NB4 (cell line): Measurements from ENCODE around the gene DNAJC5.

Experiments used
- DNase-seq: peaks from one replicate; pipeline ENCODE4 v3.0.0; 2010; ENCODE audit warnings: low read depth
- H3K4me3 ChIP-seq: one replicate; pipeline ENCODE4 v1.5.1; 2011; ENCODE audit warnings: mild to moderate bottlenecking, low read depth, low read length, moderate library complexity
- CTCF ChIP-seq: IDR thresholded peaks from one replicate; pipeline ENCODE4 v1.5.1; 2012; ENCODE audit warnings: low read depth, low read length
- MAX ChIP-seq: IDR thresholded peaks from 2 replicates; pipeline ENCODE4 v1.6.1; 2011; ENCODE audit warnings: low read depth, low read length
- MYC ChIP-seq: IDR thresholded peaks from 2 replicates; pipeline ENCODE4 v1.6.1; 2011; ENCODE audit warnings: low read depth, low read length
- POLR2A ChIP-seq: IDR thresholded peaks from 2 replicates; pipeline ENCODE4 v1.6.1; 2011; ENCODE audit warnings: mild to moderate bottlenecking; ENCODE audit not compliant: insufficient read length; ENCODE audit errors: extremely low read depth

The DNAJC5 gene

GRCh38 chr20:63952210-63952535 is 57.2 kb downstream of the DNAJC5 start:
- DNase-seq, result no peak
- no peak overlapping the region for H3K4me3 ChIP-seq
- TF ChIP-seq MYC, result no peak
- TF ChIP-seq POLR2A, result no peak
- TF ChIP-seq CTCF, result no peak
- TF ChIP-seq MAX, result no peak

- H3K4me3 ChIP-seq, result no peak overlapping the region
- TF ChIP-seq MYC (no peak), POLR2A (no peak), MAX (no peak), CTCF (no peak)
- DNase-seq, result no peak
These were observed 57.8 kb downstream of the DNAJC5 start for GRCh38 chr20:63952769-63953168.

- no peak for DNase-seq
- no peak for TF ChIP-seq MAX
- no peak for TF ChIP-seq CTCF
- TF ChIP-seq MYC, result no peak
- no peak for TF ChIP-seq POLR2A
- H3K4me3 ChIP-seq, result no peak overlapping the region
These were observed 59.0 kb downstream of the DNAJC5 start for GRCh38 chr20:63953764-63954429.

GRCh38 chr20:63955281-63955826 is 60.4 kb downstream of the DNAJC5 start:
- DNase-seq, result peak; percentile 83
- TF ChIP-seq MYC (peak; percentile 45), POLR2A (no peak), MAX (no peak), CTCF (peak; percentile 47)
- H3K4me3 ChIP-seq, result peak overlapping the region; percentile 64

GRCh38 chr20:63955827-63956663 is 61.1 kb downstream of the DNAJC5 start, which contains the start of gene UCKL1:
TSS of gene UCKL1 (minus strand) at chr20:63956416. CDS start at chr20:63956372, 44 bp downstream.
- DNase-seq, result peak; percentile 95
- TF ChIP-seq MAX (peak; percentile 96), CTCF (no peak), POLR2A (peak; percentile 86), MYC (peak; percentile 96)
- H3K4me3 ChIP-seq, result peak within 1 kb of the TSS; percentile 64
